HepG2 (cell line): ENCODE results near the gene SLC35F1. TPM values are rescaled to one million over a fixed set of nuclear protein-coding genes. Genes with fewer than 3 reads are reported as not detected.

ENCODE experiments used
- ATAC-seq: fragments of 200-7000 bp; cut with Tn5 transposase; 3 replicates; pipeline ENCODE4 v1.9.1; 2020; ENCODE audit warnings: mild to moderate bottlenecking, moderate library complexity
- BruUV-seq: library from RNA; stranded (reverse); fragments of 400-500 nt; replicated peaks from 2 replicates; lab custom pipeline; 2021; lab: Mats Ljungman, UMichigan
- CTCF ChIA-PET: fragments of 300-600 bp; formaldehyde crosslinking; extraction: SDS; loops from one replicate; lab custom pipeline; 2021; ENCODE audit warnings: low total read pairs, inconsistent platforms, low intra/inter-chr PET ratio; lab: Yijun Ruan, JAX
- POLR2A ChIA-PET: fragments of 350-600 bp; sonication (Branson Sonifier 250); formaldehyde crosslinking; loops from one replicate; lab custom pipeline; 2020; ENCODE audit warnings: antibody characterized with exemption, inconsistent platforms; lab: Yijun Ruan, JAX
- DNase-seq: peaks from one replicate; pipeline ENCODE4 v3.0.0-alpha.2; 2015; ENCODE audit warnings: low spot score
- FAIRE-seq: peaks from 3 replicates; lab custom pipeline; 2011; peaks lifted over from hg19 to GRCh38; lab: Jason Lieb, UNC
- H2AFZ ChIP-seq: one replicate; pipeline ENCODE4 v1.6.1; 2011; ENCODE audit warnings: low read length, inconsistent platforms
- H3K27ac ChIP-seq: fragments of 300-600 bp; 3 replicates; pipeline ENCODE4 v1.8.0; 2011; ENCODE audit warnings: mixed run types, mild to moderate bottlenecking, mixed read lengths, low read length, inconsistent platforms; ENCODE audit not compliant: insufficient read depth; ENCODE audit errors: extremely low read length
- H3K27me3 ChIP-seq, 2 experiments: fragments of 200-600 bp in 1 of 2; 2 replicates in 1 of 2; 3 replicates in 1 of 2; pipeline versions ENCODE4 v1.6.0 to v1.8.0; 2011; ENCODE audit warnings: low read length in 2 of 2, mild to moderate bottlenecking in 2 of 2, moderate library complexity in 2 of 2, inconsistent platforms in 1 of 2; ENCODE audit not compliant: insufficient read depth in 2 of 2, control insufficient read depth in 1 of 2
- H3K36me3 ChIP-seq, 2 experiments: fragments of 200-600 bp in 1 of 2; replicated peaks in 1 of 2; 2 replicates in 1 of 2; 3 replicates in 1 of 2; pipeline versions ENCODE4 v1.5.1 to v1.8.0; 2011; ENCODE audit warnings: low read length in 2 of 2, inconsistent platforms in 1 of 2; ENCODE audit not compliant: insufficient read depth in 2 of 2, control insufficient read depth in 1 of 2
- H3K4me1 ChIP-seq: 2 replicates; pipeline ENCODE4 v1.5.1; 2012; ENCODE audit warnings: low read length, inconsistent platforms; ENCODE audit not compliant: insufficient read depth
- H3K4me2 ChIP-seq: 2 replicates; pipeline ENCODE4 v1.6.0; 2011; ENCODE audit warnings: low read depth, low read length, inconsistent platforms
- H3K4me3 ChIP-seq, 3 experiments: fragments of 200-600 bp in 1 of 3; sonication (generic), shearing (Covaris generic) in 1 of 3; replicated peaks in 1 of 3; 2 replicates each; pipeline ENCODE4 v1.5.1; 2011 to 2016; ENCODE audit warnings: low read length in 3 of 3, inconsistent platforms in 2 of 3, low read depth in 2 of 3, mild to moderate bottlenecking in 2 of 3, control low read depth in 1 of 3, mixed read lengths in 1 of 3; ENCODE audit not compliant: insufficient read depth in 1 of 3
- H3K79me2 ChIP-seq: one replicate; pipeline ENCODE4 v1.6.1; 2011; ENCODE audit warnings: low read length, inconsistent platforms; ENCODE audit not compliant: insufficient read depth
- H3K9ac ChIP-seq: 2 replicates; pipeline ENCODE4 v1.6.0; 2011; ENCODE audit warnings: mild to moderate bottlenecking, low read depth, low read length, inconsistent platforms; ENCODE audit not compliant: insufficient read depth
- H3K9me3 ChIP-seq: 2 replicates; pipeline ENCODE4 v1.5.1; 2012; ENCODE audit warnings: mild to moderate bottlenecking, low read length
- H4K20me1 ChIP-seq: 2 replicates; pipeline ENCODE4 v1.6.0; 2011; ENCODE audit warnings: inconsistent platforms, mild to moderate bottlenecking, low read length, moderate library complexity; ENCODE audit not compliant: insufficient read depth
- LCORL ChIP-seq, 2 experiments: fragments of 450-650 bp in 1 of 2; sonication (generic) in 1 of 2; formaldehyde crosslinking in 1 of 2; IDR thresholded peaks; 2 replicates each; pipeline versions ENCODE4 v1.5.0 to v1.6.1; 2017 to 2020; ENCODE audit warnings: antibody characterized with exemption in 1 of 2, missing genetic modification reagents in 1 of 2
- STAT5B ChIP-seq: sonication (generic); formaldehyde crosslinking; IDR thresholded peaks from 2 replicates; pipeline ENCODE4 v1.4.0; 2020; ENCODE audit warnings: missing genetic modification reagents
- ZNF468 ChIP-seq: sonication (generic); formaldehyde crosslinking; IDR thresholded peaks from 2 replicates; pipeline ENCODE4 v1.8.0; 2022; ENCODE audit warnings: mild to moderate bottlenecking, moderate library complexity, missing genetic modification reagents
- WGBS: methylation state at CpG from one replicate; pipeline ENCODE4 v1.1.6; 2017; ENCODE audit warnings: low lambda C conversion rate; 5-methylcytosine and 5-hydroxymethylcytosine counted together
- in situ Hi-C: cut with HindIII; loops from 2 replicates; pipeline ENCODE4 v1.10.0; 2017; ENCODE audit warnings: low pct_unique_long_range_greater_than_20kb; ENCODE audit not compliant: extremely low pct_ligation_motif_present
- intact Hi-C: fragments of 100-400 bp; cut with micrococcal nuclease; formaldehyde crosslinking; loops from one replicate; pipeline ENCODE4 v1.10.0; 2022; ENCODE audit not compliant: unreplicated experiment
- polyA plus RNA-seq, 8 experiments: library from polyadenylated mRNA; depleted of rRNA in 3 of 8; stranded (reverse) in 7 of 8; unstranded in 1 of 8; fragments of >200 nt; fragmentation: Illumina TruSeq in 4 of 8; extraction: Trizol in 4 of 8; gene quantifications; 2 replicates each; pipeline versions ENCODE4 v1.2.1 to v1.2.3, GENCODE V29; 2011 to 2016; ENCODE audit warnings: low read depth in 4 of 8, missing spikeins in 1 of 8, mixed read lengths in 1 of 8; ENCODE audit not compliant: insufficient read depth in 1 of 8
- total RNA-seq, 5 experiments: library from RNA; depleted of rRNA; stranded (reverse); fragments of >200 nt; fragmentation: Illumina TruSeq; extraction: Trizol; gene quantifications; 2 replicates each; pipeline ENCODE4 v1.2.3, GENCODE V29; 2016; ENCODE audit warnings: low read depth in 1 of 5
- TF ChIP-seq, protein P1 (sequence below): IDR thresholded peaks from 2 replicates; pipeline ENCODE4 v1.6.1; 2016; ENCODE audit warnings: low read depth

The SLC35F1 gene
- total and polyA plus RNA-seq, 2 of the 13 experiments (the other 11 are each of a cell fraction or from before 2014, with no cell fraction given) = 0.01 TPM; not detected in 1

DNA sequence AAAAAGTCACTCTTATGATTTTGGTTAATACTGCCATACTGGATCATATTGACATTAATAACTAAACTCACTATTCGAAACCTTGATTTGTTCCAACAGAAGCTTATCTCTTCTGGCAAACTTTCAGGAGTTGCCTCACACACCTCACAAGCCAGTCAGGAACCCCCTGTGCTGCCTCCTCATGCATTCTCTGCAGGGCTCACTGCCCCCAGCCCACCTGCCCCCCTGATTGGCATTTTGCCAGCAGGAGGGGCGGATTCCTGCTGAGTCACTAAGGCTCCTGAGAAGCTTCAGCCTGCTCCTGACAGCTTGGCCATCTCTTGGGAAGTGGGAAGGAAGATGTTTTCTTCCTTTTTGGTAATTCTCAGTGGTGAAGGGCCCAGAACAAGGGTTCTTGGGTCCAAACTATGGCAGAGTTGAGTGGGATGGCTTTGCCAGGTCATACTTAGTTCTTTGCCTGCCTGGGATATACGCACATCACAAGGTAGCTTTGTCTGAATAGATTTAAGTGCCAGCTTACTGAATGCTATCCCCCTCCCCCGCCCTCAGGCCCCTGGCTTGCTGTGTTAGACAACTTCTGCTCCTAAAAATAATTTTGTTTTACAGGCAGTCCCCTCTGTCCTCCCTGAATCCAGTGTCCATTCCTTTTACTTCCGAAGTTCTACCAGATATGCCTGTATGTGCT, 31.4 kb downstream of the SLC35F1 start:
- POLR2A ChIA-PET = no interaction called here
- Histone ChIP-seq H3K4me3 (no peak overlapping the region), H3K9me3 (no peaks in the 10 kb centered on the region), H3K27me3 (no peaks in the 10 kb centered on the region; a peak in 1 of 5 replicates), H3K4me1 (no peaks in the 10 kb centered on the region), H4K20me1 (no peaks in the 10 kb centered on the region), H2AFZ (no peak overlapping the region), H3K9ac (no peak overlapping the region), H3K36me3 (no peaks in the 10 kb centered on the region), H3K79me2 (no peaks in the 10 kb centered on the region), H3K4me2 (no peak overlapping the region), H3K27ac (no peak overlapping the region)
- TF ChIP-seq LCORL (IDR thresholded peaks at IDR 0.05) = peak; percentile 59; the same call in 1 of the 2 replicates
- no peak for TF ChIP-seq LCORL (CRISPR knock-in tag; IDR thresholded peaks at IDR 0.05)
- TF ChIP-seq ZNF468 (CRISPR knock-in tag) = no peak
- ATAC-seq = no peak
- in situ Hi-C loops (no loop called here), intact Hi-C loops (no loop called here)
- CTCF ChIA-PET = no interaction called here
- WGBS = 4% methylated on average over 5 of the region's 5 CpGs
- DNase-seq = no peak
- no TSS peak for BruUV-seq
- FAIRE-seq = no peak

DNA sequence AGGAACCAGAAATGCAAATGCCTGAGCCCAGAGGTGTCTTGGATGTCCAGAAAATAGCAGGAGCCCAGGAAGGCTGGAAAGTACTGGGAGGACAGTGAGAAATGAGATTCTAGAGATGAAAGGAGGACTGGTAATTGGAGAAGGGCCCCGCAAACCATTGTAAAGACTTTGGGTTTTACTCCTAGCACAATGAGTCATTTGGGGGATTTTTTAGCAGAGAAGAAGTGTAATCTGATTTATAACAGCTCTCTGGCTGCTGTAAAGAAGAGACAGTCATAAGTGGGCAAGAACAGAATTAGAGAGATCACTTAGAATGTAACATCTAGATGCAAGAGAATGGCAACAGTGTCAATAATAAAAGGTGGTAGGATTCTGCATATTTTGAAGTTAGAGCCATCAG, 40.2 kb downstream of the SLC35F1 start:
- FAIRE-seq = no peak
- Histone ChIP-seq H3K36me3 (no peaks in the 10 kb centered on the region), H3K4me2 (no peak overlapping the region), H3K27ac (no peak overlapping the region), H4K20me1 (no peaks in the 10 kb centered on the region), H3K9me3 (no peaks in the 10 kb centered on the region), H3K27me3 (no peaks in the 10 kb centered on the region), H3K79me2 (no peaks in the 10 kb centered on the region), H3K4me3 (no peak overlapping the region), H2AFZ (no peak overlapping the region), H3K9ac (no peak overlapping the region), H3K4me1 (no peaks in the 10 kb centered on the region)
- no peak for TF ChIP-seq STAT5B
- TF ChIP-seq, protein P1, sequence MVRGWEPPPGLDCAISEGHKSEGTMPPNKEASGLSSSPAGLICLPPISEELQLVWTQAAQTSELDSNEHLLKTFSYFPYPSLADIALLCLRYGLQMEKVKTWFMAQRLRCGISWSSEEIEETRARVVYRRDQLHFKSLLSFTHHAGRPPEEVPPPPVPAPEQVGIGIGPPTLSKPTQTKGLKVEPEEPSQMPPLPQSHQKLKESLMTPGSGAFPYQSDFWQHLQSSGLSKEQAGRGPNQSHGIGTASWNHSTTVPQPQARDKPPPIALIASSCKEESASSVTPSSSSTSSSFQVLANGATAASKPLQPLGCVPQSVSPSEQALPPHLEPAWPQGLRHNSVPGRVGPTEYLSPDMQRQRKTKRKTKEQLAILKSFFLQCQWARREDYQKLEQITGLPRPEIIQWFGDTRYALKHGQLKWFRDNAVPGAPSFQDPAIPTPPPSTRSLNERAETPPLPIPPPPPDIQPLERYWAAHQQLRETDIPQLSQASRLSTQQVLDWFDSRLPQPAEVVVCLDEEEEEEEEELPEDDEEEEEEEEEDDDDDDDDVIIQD (CRISPR knock-in tag) = no peak
- ChIA-PET CTCF (no interaction called here), POLR2A (no interaction called here)
- in situ Hi-C loops = no loop called here
- intact Hi-C loops = no loop called here
- no peak for ATAC-seq
- BruUV-seq = no TSS peak
- no peak for DNase-seq
- WGBS = 66% methylated on average over 1 of the region's 1 CpG
